ENCODE measurements around the gene MEX3D. TPM values are rescaled to one million over a fixed set of nuclear protein-coding genes. Genes with fewer than 3 reads are reported as not detected.
"Not testable (repeated sequence)": the region's sequence is repeated elsewhere in the genome, so short reads cannot be mapped to it uniquely, and the experiment has no call there.

Gene MEX3D
- total RNA-seq, 1 donor from 2014 or later = 27.1 TPM

GRCh38 chr19:1554968-1555367 lies 13.2 kb downstream of the MEX3D start:
- intact Hi-C loops (cut with DNase I) = no loop called here
- DNase-seq (ENCODE audit: low spot score) (no peak), ATAC-seq (no peak)

- DNase-seq (ENCODE audit: low spot score) (no peak), ATAC-seq (no peak)
- intact Hi-C loops (cut with DNase I) = no loop called here
These were observed 14.7 kb downstream of the MEX3D start for GRCh38 chr19:1553415-1553814.

DNA sequence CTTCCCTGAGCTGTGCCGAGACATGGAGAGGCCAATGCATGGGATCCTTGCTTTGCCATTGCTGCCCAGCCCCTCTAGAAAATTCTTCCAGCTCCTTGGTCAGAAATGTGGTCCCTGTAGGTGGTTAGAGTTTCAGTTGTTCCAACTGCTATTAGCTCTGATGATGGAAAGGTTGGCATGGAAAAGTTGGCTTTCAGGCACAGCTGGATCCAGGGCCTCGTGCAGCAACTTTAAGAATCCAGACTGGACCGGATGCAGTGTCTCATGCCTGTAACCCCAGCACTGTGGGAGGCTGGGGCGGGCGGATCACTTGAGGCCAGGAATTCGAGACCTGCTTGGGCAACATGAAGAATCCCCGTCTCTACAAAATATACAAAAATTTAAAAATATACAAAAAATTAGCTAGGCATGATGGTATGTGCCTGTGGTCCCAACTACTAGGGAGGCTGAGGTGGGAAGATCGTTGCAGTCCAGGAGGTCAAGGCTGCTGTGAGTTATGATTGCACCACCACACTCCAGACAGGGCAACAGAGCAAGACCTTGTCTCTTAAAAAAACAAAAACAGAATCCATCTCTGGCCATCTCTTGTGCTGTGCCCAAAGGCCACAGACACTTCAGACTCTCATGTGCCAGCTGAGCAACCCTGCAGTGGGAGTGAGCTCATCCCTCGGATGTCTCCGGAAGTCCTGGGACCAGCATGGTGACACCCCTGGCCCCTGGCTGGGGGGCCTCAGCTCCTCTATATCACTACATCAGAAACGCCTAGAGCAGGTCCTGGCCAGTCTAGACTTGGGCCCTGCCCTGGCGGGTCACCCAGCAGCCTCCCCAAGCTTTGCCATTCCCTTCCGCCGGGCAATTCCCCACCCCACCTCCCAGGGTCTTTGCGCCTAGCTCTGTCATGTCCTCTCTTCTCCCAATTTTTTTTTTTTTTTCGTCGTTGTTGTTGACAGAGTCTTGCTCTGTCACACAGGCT lies 16.8 kb downstream of the MEX3D start:
- ATAC-seq = no peak
- no peak for DNase-seq (ENCODE audit: low spot score)
- intact Hi-C loops (cut with DNase I) = no loop called here

DNA sequence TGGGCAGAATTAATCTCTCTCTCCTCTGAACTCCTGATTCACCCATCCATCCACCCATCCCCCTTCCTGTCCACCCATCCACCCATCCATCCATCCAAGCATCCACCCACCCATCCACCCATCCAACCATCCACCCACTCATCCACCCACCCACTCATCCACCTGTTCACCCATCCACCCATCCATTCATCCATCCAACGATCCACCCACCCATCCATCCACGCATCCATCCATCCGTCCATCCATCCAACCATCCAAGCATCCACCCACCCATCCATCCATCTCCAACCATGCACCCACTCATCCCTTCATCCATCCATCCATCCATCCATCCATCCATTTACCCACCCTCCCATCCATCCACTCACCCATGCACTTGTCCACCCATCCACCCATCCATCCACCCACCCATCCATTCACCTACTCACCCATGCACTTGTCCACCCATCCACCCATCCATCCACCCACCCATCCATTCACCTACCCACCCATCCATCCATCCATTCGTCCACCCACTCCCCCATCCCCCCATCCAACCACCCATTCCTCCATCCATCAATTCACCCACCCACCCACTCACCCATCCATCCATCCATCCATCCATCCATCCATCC lies 18.7 kb downstream of the MEX3D start:
- ATAC-seq = no peak
- intact Hi-C loops (cut with DNase I) = loop anchor here (5.0 kb wide), 1 partner anchor 218 kb away; no protein-coding TSS in a partner anchor
- DNase-seq (ENCODE audit: low spot score) = no peak

- peak; percentile 79 for ATAC-seq
- intact Hi-C loops (cut with DNase I) = no loop called here
- no peak for DNase-seq (ENCODE audit: low spot score)
These were observed 27.7 kb downstream of the MEX3D start for GRCh38 chr19:1540365-1540925.

DNA sequence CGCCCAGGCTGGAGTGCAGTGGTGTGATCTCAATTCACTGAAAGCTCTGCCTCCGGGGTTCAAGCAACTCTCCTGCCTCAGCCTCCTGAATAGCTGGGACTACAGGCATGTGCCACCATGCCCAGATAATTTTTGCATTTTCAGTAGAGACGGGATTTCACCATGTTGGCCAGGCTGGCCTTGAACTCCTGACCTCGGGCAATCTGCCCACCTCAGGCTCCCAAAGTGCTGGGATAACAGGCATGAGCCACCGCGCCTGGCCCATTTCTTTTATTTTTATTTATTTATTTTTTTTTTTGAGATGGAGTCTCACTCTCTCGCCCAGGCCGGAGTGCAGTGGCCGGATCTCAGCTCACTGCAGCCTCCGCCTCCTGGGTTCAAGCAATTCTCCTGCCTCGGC lies 28.4 kb downstream of the MEX3D start:
- ATAC-seq; intact Hi-C loops (cut with DNase I); DNase-seq (ENCODE audit: low spot score): not testable (repeated sequence)

GRCh38 chr19:1538978-1539377 lies 29.1 kb downstream of the MEX3D start:
- no peak for DNase-seq (ENCODE audit: low spot score)
- peak; percentile 25 for ATAC-seq
- intact Hi-C loops (cut with DNase I) = no loop called here

DNA sequence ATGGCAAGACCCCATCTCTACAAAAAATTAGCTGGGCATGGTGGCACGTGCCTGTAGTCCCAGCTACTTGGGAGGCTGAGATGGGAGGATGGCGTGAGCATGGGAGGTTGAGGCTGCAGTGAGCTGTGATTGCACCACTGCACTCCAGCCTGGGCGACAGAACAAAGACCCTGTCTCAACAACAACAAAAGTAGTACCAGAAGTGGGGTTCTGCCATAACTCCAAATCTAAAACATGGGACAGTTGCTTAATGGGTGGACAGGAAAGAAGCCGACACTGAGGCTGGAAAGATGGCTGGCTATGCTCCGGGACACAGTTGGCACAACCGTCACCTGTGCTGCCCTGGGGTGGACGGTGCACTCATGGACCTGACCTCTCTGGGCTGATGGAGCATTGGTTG lies 32.4 kb downstream of the MEX3D start:
- DNase-seq (ENCODE audit: low spot score); ATAC-seq; intact Hi-C loops (cut with DNase I): not testable (repeated sequence)

DNA sequence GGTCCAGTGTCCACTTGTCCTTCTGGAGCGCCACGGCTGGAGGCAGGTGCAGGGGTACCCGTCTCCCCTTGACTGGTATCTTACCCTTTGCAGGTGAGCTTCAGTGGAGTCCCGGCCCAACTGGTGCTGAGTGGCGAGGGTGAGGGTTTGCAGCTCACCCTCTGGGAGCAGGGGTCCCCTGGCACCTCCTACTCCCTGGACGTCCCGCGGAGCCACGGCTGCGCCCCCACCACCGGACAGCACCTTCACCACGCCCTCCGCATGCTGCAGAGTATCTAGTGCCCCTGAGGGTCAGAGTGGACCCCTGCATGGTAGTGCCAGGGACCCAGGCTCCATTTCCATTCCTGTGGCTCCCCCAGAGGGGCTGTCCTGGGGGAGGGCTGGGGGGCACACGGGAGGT lies 33.2 kb downstream of the MEX3D start:
- intact Hi-C loops (cut with DNase I) = no loop called here
- no peak for ATAC-seq
- DNase-seq (ENCODE audit: low spot score) = no peak

- ATAC-seq = no peak
- intact Hi-C loops (cut with DNase I) = no loop called here
- DNase-seq (ENCODE audit: low spot score) = no peak
These were observed 34.5 kb downstream of the MEX3D start for GRCh38 chr19:1533510-1534150.

DNA sequence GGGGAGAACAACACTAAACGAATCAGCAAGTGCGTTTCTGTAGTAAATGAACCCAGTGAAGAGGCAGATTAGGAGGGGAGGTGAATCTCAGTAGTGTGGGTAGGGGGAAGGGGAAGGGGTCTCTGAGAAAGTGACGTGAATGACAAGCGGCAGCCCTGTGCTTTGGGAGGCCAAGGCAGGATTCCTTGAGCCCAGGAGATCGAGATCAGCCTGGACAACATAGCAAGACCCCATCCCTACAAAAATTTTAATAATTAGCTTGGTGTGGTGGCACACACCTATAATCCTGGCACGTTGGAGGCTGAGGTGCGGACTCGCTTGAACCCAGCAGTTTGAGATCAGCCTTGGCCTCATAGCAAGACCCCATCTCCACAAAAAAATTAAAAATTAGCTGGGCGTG lies 36.1 kb downstream of the MEX3D start:
- ATAC-seq = no peak
- intact Hi-C loops (cut with DNase I) = no loop called here
- DNase-seq (ENCODE audit: low spot score) = no peak

GRCh38 chr19:1531587-1531986 lies 36.5 kb downstream of the MEX3D start:
- intact Hi-C loops (cut with DNase I) = no loop called here
- no peak for ATAC-seq

DNA sequence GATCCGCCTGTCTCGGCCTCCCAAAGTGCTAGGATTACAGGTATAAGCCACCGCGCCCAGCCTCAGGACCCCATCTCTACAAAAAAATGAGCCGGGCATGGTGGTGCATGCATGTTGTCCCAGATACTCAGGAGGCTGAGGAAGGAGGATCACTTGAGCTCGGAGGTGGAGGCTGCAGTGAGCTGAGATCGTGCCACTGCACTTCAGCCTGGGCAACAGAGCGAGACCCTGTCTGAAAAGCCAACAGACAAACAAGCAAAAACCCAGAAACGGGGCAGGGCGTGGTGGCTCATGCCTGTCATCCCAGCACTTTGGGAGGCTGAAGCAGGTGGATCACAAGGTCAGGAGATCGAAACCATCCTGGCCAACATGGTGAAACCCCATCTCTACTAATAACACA lies 37.3 kb downstream of the MEX3D start:
- intact Hi-C loops (cut with DNase I); DNase-seq (ENCODE audit: low spot score); ATAC-seq: not testable (repeated sequence)

More at GRCh38 chr19:1531587-1531986, 36.5 kb downstream of the MEX3D start:
- no peak for DNase-seq (ENCODE audit: low spot score)

GRCh38 chr19:1529430-1529816 lies 38.7 kb downstream of the MEX3D start:
- DNase-seq (ENCODE audit: low spot score) (no peak), ATAC-seq (no peak)
- intact Hi-C loops (cut with DNase I) = no loop called here

DNA sequence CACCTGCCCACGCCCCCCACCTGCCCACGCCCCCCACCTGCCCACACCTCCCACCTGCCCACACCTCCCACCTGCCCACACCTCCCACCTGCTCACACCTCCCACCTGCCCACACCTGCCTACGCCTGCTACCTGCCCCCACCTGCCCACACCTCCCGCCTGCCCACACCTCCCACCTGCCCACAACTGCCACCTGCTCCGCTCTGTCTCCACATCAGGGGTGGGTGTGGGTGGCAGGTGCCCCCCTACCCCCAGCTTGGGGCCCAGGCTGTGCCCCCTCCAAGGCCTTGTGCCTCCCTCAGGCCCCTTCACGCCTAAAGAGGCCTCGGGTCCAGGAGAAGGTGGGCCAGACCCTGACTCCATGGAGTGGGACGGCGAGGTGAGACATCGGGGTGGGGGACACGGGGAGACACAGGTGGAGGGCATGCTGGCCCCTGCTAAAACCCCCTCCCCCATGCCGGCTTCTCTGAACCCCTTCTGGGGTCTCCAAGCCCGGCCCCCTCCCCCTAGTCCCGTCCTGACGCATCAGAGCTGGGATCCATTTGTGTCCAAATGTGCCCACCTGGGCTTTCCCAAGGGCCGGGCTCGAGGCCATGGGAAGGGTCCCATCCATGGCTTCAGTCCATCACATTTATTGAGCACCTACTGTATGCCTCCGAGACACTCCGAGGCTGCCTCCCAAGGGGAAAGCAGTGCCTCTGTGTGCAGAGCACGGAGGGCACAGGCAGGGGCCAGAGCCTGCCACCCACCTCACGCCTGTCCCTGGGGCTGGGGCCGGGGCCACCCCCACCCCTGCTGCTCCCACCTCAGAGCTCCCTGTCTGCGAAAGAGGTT lies 39.3 kb downstream of the MEX3D start:
- no peak for ATAC-seq
- intact Hi-C loops (cut with DNase I) = no loop called here
- no peak for DNase-seq (ENCODE audit: low spot score)

- DNase-seq (ENCODE audit: low spot score) = no peak
- intact Hi-C loops (cut with DNase I) = no loop called here
- no peak for ATAC-seq
These were observed 40.3 kb downstream of the MEX3D start for GRCh38 chr19:1527650-1528309.

- DNase-seq (ENCODE audit: low spot score) (no peak), ATAC-seq (no peak)
- intact Hi-C loops (cut with DNase I) = no loop called here
These were observed 41.0 kb downstream of the MEX3D start for GRCh38 chr19:1526979-1527649.
